CD4-positive, alpha-beta T cell treated with Interleukin-2 at 100 ng/mL for 4 hours (primary cell): ENCODE data around the gene ODF2.

Source experiments
- DNase-seq: peaks from one replicate; pipeline ENCODE4 v3.0.0-alpha.2; 2020; ENCODE audit warnings: low spot score

ODF2 gene

GRCh38 chr9:128528445-128529160 is 72.8 kb downstream of the ODF2 start:
- DNase-seq, result no peak

GRCh38 chr9:128529191-128529590 is 73.4 kb downstream of the ODF2 start:
- DNase-seq, result no peak

GRCh38 chr9:128532581-128532980 is 76.8 kb downstream of the ODF2 start:
- DNase-seq, result no peak

- no peak for DNase-seq
These were observed 85.0 kb downstream of the ODF2 start for GRCh38 chr9:128540634-128541360.

- no peak for DNase-seq
These were observed 90.7 kb downstream of the ODF2 start for GRCh38 chr9:128546504-128546903.

- no peak for DNase-seq
These were observed 93.1 kb downstream of the ODF2 start for GRCh38 chr9:128548876-128549275.

GRCh38 chr9:128550226-128550625 is 94.4 kb downstream of the ODF2 start:
- DNase-seq, result no peak
